Astrocyte of the cerebellum (primary cell): ENCODE data around the gene NFIX.

Source experiments
- DNase-seq: peaks from one replicate; pipeline ENCODE4 v3.0.0-alpha.2; 2011; ENCODE audit warnings: low read depth
- H3K4me3 ChIP-seq: 2 replicates; pipeline ENCODE4 v1.5.1; 2011; ENCODE audit warnings: mild to moderate bottlenecking, low read depth, low read length, moderate library complexity
- in situ Hi-C: cut with HindIII; loops from 2 replicates; pipeline ENCODE4 v1.10.0; 2017; ENCODE audit warnings: low sequenced_read_pairs
- TF ChIP-seq, protein P1 (sequence below): IDR thresholded peaks from 2 replicates; pipeline ENCODE4 v1.5.1; 2012; ENCODE audit warnings: low read length, low read depth, moderate library complexity, mild to moderate bottlenecking; ENCODE audit errors: missing control alignments

NFIX gene

DNA sequence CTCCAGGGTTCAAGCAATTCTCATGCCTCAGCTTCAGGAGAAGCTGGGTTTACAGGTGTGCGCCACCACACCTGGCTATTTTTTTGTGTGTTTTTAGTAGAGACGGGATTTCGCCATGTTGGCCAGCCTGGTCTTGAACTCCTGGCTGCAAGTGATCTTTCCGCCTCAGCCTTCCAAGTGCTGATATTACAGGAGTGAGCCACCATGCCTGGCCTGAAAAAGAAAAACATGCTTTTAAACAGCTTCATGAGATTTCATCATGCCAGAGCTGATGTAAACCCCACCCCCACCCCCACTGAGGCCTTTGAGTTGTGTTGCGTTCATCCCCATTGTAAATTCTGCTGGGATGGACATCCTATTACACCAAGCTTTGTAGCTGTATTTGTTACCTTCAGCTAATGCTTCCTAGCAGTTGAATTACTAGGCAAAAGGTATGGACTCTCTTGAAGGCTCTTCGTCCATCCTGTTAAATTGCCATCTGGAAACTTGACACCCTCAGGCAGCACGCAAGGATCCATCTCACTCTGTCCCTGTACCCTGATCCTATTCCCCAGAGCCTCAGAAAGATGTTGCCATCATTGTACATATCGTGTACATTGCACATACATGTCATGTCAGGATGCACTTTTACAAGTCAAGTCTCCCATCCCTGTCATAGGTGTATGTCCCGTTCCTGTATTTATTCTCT, 47.3 kb downstream of the NFIX start:
- in situ Hi-C loops = no loop called here
- no peak for DNase-seq
- TF ChIP-seq, protein P1, sequence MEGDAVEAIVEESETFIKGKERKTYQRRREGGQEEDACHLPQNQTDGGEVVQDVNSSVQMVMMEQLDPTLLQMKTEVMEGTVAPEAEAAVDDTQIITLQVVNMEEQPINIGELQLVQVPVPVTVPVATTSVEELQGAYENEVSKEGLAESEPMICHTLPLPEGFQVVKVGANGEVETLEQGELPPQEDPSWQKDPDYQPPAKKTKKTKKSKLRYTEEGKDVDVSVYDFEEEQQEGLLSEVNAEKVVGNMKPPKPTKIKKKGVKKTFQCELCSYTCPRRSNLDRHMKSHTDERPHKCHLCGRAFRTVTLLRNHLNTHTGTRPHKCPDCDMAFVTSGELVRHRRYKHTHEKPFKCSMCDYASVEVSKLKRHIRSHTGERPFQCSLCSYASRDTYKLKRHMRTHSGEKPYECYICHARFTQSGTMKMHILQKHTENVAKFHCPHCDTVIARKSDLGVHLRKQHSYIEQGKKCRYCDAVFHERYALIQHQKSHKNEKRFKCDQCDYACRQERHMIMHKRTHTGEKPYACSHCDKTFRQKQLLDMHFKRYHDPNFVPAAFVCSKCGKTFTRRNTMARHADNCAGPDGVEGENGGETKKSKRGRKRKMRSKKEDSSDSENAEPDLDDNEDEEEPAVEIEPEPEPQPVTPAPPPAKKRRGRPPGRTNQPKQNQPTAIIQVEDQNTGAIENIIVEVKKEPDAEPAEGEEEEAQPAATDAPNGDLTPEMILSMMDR = no peak
- H3K4me3 ChIP-seq = no peak overlapping the region

DNA sequence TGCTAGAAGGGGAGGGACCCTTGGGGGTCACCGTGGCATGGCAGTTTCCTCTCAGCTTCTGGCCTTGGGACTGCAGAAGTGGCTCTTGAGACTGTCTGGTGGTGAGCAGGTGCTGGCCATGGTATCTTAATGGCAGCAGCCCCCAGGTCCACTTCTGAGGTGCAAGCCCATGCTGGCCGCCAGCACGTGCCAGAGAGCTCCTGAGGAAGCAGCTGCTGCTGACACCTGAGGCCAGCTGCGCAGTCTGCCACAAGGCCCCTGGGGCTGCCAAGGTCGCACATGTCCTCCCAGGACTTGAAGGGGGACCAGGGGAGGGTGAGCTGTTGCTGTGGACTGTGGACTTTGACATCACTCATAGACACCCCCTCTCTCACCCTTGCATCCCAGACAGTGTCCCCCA, 48.0 kb downstream of the NFIX start:
- in situ Hi-C loops = no loop called here
- no peak for DNase-seq
- no peak overlapping the region for H3K4me3 ChIP-seq
- TF ChIP-seq, protein P1 = no peak

DNA sequence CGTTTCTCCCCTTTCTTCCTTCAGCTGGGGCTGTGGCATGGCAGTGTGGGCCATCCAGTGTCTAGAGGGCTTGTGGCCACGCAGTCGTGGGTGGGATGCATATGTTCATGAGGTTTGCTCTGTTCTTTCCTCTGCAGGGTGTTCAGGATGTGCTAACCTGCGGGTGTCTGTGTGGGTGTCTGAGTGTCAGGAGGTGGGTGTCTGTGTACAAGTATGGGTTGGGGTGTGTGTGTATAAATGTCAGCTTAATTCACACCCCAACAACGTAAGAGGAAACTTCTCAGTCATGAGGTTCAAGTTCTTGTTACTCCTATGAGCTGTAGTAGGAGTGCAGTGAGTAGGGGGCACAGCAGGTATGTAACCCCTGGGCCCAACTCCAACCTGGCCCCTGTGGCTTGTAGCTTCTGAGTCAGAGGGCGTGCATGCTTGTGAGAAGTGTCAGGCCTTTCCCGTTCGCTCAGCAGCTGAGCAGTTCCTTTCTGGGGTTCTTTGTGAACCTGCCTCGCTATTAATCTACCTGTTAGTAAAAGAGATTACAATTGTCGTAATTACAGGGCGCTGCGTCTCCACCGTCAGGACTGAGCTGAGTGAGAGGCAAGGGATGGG, 49.1 kb downstream of the NFIX start:
- H3K4me3 ChIP-seq = no peak overlapping the region
- DNase-seq = peak; percentile 68
- in situ Hi-C loops = no loop called here
- TF ChIP-seq, protein P1 = no peak

DNA sequence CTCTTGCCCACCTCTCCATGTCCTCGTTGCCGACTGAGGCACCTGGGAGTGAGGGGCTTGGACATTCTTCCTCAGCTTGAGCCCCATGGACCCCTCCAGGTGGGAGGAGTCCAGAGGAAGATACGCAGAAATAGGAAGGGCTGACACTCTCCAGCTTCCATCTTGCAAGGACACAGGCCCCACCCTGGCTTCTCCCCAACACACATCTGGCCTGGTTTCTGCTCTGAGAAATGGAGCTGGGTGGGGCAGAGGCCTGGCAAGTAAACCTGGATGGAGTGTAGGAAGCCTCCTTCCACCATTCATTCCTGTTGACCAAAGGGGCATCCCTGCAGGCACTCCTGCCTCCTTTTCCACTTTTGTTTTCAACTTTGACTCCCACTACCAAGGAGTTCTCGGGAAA, 50.5 kb downstream of the NFIX start:
- no peak for DNase-seq
- TF ChIP-seq, protein P1 = no peak
- in situ Hi-C loops = no loop called here
- no peak overlapping the region for H3K4me3 ChIP-seq

DNA sequence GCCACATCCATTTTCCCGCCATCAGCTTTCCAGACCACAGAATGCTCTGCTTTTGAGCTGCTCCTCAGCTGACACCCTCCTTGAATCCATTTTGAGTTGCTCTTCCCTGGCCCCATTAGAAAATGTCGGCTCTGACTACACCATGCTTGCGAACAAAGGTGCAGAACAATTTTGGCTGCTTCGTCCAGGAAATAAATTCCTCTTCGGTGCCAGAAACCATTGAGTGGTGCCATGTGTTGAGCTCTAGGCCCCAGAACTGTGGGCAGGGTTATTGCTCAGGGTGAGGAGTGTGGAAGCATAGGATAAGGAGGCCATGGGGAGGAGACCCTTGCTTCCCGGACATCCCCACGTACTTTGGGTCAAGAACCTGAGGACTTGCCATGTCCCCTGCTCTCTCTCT, 52.1 kb downstream of the NFIX start:
- TF ChIP-seq, protein P1 = no peak
- no peak for DNase-seq
- no peak overlapping the region for H3K4me3 ChIP-seq
- in situ Hi-C loops = no loop called here

DNA sequence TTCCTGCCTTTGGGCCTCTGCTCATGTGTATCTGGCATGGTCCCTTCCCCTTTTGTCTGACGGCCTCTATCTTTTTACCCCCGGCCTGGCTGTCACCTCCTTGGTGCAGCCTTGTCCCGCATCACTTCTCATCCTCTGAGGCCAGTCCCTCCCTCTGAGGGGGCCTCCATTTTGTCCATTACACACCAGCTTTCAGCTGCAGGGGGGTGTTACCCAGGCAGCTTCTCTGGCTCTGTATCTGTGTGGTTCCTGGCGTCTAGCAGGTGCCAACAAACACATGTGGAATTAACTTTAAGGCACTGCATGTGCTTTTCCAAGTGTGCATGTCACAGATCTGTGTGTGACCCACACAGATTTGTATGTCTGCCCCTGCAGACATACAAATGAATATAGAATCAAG, 55.0 kb downstream of the NFIX start:
- TF ChIP-seq, protein P1 = no peak
- in situ Hi-C loops = loop anchor here (25.0 kb wide), 1 partner anchor 187 kb away; no protein-coding TSS in a partner anchor
- no peak for DNase-seq
- H3K4me3 ChIP-seq = no peak overlapping the region
